Measurements from ENCODE around the gene ZWILCH. TPM values are rescaled to one million over a fixed set of nuclear protein-coding genes. Genes with fewer than 3 reads are reported as not detected.

ZWILCH gene
- total and polyA plus RNA-seq, 9 donors, result 3.5 to 9.6 (median 6.2) TPM

DNA sequence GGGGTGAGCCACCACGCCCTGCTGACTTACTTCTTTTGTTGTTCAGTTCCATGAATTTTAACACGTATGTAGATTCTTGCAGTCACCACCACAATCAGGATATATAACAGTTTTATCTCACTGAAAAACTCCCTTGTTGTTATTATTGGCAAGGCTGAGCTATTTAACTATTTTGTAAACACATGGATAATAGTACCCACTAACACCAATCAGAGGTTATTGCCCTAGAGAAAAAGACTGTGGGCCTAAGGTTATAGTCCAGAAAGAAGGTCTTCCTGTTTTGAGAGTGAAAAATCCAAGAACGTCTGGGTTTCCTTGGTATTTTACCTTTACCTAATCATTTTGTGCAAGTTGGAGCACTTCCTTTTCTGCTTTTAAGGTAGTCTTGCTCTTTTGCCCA is 9.5 kb downstream of the ZWILCH start:
- 46 to 69% (median 54%) methylated on average over 3 of the region's 3 CpGs for WGBS, 3 donors
- TF ChIP-seq EP300 (IDR thresholded peaks at IDR 0.05) (no peak), POLR2A (IDR thresholded peaks at IDR 0.05) (no peak)
- TF ChIP-seq, protein P1, sequence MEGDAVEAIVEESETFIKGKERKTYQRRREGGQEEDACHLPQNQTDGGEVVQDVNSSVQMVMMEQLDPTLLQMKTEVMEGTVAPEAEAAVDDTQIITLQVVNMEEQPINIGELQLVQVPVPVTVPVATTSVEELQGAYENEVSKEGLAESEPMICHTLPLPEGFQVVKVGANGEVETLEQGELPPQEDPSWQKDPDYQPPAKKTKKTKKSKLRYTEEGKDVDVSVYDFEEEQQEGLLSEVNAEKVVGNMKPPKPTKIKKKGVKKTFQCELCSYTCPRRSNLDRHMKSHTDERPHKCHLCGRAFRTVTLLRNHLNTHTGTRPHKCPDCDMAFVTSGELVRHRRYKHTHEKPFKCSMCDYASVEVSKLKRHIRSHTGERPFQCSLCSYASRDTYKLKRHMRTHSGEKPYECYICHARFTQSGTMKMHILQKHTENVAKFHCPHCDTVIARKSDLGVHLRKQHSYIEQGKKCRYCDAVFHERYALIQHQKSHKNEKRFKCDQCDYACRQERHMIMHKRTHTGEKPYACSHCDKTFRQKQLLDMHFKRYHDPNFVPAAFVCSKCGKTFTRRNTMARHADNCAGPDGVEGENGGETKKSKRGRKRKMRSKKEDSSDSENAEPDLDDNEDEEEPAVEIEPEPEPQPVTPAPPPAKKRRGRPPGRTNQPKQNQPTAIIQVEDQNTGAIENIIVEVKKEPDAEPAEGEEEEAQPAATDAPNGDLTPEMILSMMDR (IDR thresholded peaks at IDR 0.05), result no peak
- Histone ChIP-seq H3K4me1 (ENCODE audit: insufficient read depth) (no peaks in the 10 kb centered on the region), H3K9me3 (no peaks in the 10 kb centered on the region), H3K27ac (no peak overlapping the region), H3K36me3 (no peaks in the 10 kb centered on the region), H3K27me3 (no peaks in the 10 kb centered on the region), H3K4me3 (no peak overlapping the region)
- intact Hi-C loops (cut with DNase I), result loop anchor here in 1 of 4 donors (10.0 kb wide), 1 partner anchor 340 kb away; no protein-coding TSS in a partner anchor
- no peak for DNase-seq

DNA sequence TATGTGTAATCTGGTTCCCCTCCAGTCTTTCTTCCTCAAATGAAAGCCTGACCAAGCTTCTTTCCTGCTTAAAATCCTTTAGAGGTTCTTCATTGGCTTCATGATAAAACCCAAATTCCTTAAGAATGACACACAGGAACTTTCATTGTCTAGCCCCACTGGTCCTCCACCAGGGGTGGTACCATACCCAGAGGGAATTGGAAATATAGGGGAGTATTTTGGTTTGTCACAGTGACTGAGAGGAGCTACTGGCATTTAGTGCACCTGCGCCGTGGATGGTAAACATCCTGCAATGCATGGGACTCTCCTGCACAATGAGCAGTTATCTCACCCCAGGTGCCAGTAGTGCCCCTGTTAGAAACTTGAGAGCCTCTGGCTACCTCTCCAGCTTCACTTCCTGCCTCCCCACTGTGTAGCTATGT is 10.8 kb downstream of the ZWILCH start:
- TF ChIP-seq POLR2A (IDR thresholded peaks at IDR 0.05), result no peak
- TF ChIP-seq, protein P1 (IDR thresholded peaks at IDR 0.05), result no peak
- TF ChIP-seq EP300 (IDR thresholded peaks at IDR 0.05), result no peak
- H3K4me1 ChIP-seq (ENCODE audit: insufficient read depth), result no peaks in the 10 kb centered on the region
- H3K27me3 ChIP-seq, result no peaks in the 10 kb centered on the region
- intact Hi-C loops (cut with DNase I), result loop anchor here in 1 of 4 donors (10.0 kb wide), 1 partner anchor 339 kb away; no protein-coding TSS in a partner anchor
- no peak for DNase-seq
- no peaks in the 10 kb centered on the region for H3K9me3 ChIP-seq
- H3K27ac ChIP-seq, result no peak overlapping the region
- WGBS, 3 donors, result 94 to 97% (median 95%) methylated on average over 2 of the region's 2 CpGs
- no peaks in the 10 kb centered on the region for H3K36me3 ChIP-seq
- no peak overlapping the region for H3K4me3 ChIP-seq

DNA sequence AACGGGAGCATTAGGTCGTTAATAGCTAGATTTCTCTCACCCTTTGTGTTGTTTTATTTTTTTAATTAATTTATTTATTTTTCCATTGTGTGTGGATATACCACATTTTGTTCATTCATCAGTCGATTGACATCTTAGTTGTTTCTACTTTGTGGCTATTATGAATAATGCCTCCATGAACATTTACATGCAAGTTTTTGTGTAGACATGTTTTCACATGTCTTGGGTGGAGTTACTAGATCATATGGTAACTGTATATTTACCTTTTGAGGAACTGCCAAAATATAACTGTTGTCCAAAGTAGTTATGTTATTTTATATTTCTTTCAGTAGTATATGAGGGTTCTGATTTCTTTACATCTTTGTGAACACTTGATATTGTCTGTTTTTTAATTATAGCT is 18.8 kb downstream of the ZWILCH start:
- intact Hi-C loops (cut with DNase I), result no loop called here
- Histone ChIP-seq H3K36me3 (no peaks in the 10 kb centered on the region), H3K9me3 (no peaks in the 10 kb centered on the region), H3K27me3 (no peaks in the 10 kb centered on the region), H3K4me3 (no peak overlapping the region), H3K27ac (no peak overlapping the region), H3K4me1 (ENCODE audit: insufficient read depth) (no peaks in the 10 kb centered on the region)
- DNase-seq, result no peak
- no peak for TF ChIP-seq EP300 (IDR thresholded peaks at IDR 0.05)
- WGBS, 3 donors, result 92 to 93% (median 93%) methylated on average over 3 of the region's 3 CpGs

DNA sequence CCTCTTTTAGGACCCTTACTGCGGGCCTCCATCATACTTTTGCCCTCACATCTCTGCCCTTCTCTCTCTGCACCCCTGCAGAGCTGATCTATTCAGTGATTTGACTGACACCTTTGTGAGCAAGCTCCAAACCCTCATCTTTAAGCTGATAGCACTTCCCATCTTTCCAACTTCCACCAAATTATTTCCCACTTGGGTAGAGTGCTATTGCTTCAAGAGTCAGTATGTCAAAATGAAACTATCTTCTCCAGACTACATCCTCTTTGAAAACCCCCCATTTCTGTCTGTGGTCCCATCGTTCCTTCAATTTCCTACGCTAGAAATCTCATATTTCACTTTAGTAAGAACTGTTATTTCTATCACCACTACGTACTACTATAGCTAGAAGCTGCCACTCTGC is 19.7 kb downstream of the ZWILCH start:
- H3K36me3 ChIP-seq, result no peaks in the 10 kb centered on the region
- 92 to 94% (median 92%) methylated on average over 4 of the region's 4 CpGs for WGBS, 3 donors
- intact Hi-C loops (cut with DNase I), result no loop called here
- TF ChIP-seq, protein P1 (IDR thresholded peaks at IDR 0.05), result no peak
- TF ChIP-seq POLR2A (IDR thresholded peaks at IDR 0.05) (no peak), EP300 (IDR thresholded peaks at IDR 0.05) (no peak)
- H3K27ac ChIP-seq, result no peak overlapping the region
- H3K9me3 ChIP-seq, result no peaks in the 10 kb centered on the region
- no peaks in the 10 kb centered on the region for H3K27me3 ChIP-seq
- DNase-seq, result no peak
- H3K4me3 ChIP-seq, result no peak overlapping the region
- no peaks in the 10 kb centered on the region for H3K4me1 ChIP-seq (ENCODE audit: insufficient read depth)

DNA sequence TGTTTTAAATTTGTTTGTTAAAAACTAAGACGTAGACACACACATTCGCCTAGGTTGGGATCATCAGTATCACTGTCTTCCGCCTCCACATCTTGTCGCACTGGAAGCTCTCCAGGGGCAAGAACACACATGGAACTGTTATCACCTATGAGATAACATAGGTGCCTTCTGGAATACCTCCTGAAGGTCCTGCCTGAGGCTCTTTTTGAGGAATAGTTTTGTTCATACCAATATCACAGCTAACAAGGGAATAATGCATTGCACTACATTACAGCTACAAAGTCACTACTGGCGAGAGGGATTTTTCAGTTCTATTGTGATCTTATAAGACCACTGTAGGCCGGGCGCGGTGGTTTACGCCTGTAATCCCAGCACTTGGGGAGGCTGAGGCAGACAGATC is 29.9 kb downstream of the ZWILCH start:
- Histone ChIP-seq H3K9me3 (no peaks in the 10 kb centered on the region), H3K27ac (no peak overlapping the region), H3K4me3 (no peak overlapping the region), H3K36me3 (no peaks in the 10 kb centered on the region), H3K4me1 (ENCODE audit: insufficient read depth) (no peaks in the 10 kb centered on the region), H3K27me3 (no peaks in the 10 kb centered on the region)
- WGBS, 3 donors, result 75 to 89% (median 79%) methylated on average over 9 of the region's 9 CpGs
- TF ChIP-seq, protein P1 (IDR thresholded peaks at IDR 0.05), result no peak
- no peak for TF ChIP-seq POLR2A (IDR thresholded peaks at IDR 0.05)
- TF ChIP-seq EP300 (IDR thresholded peaks at IDR 0.05), result no peak
- DNase-seq, result no peak
- intact Hi-C loops (cut with DNase I), result no loop called here

All from ovary (tissue), 9 donors.